Sigmoid colon (tissue), 4 donors: Measurements from ENCODE around the gene SERPINF2.

Source experiments
- CTCF ChIP-seq, 4 experiments: fragments of 450-650 bp in 3 of 4; fragments of 200-600 bp in 1 of 4; IDR thresholded peaks; one replicate each; pipeline ENCODE4 v1.5.1; 2016 to 2019; ENCODE audit warnings: antibody characterized with exemption in 4 of 4, mild to moderate bottlenecking in 3 of 4, moderate library complexity in 2 of 4
- EP300 ChIP-seq, 4 donors: sonication (generic); formaldehyde crosslinking; IDR thresholded peaks; one replicate each; pipeline ENCODE4 v1.6.1; 2017; ENCODE audit warnings: antibody characterized with exemption in 4 of 4
- POLR2A ChIP-seq, 2 donors: fragments of 450-650 bp; IDR thresholded peaks; one replicate each; pipeline ENCODE4 v1.6.1; 2016; ENCODE audit warnings: antibody characterized with exemption in 2 of 2, mild to moderate bottlenecking in 2 of 2, moderate library complexity in 2 of 2

DNA sequence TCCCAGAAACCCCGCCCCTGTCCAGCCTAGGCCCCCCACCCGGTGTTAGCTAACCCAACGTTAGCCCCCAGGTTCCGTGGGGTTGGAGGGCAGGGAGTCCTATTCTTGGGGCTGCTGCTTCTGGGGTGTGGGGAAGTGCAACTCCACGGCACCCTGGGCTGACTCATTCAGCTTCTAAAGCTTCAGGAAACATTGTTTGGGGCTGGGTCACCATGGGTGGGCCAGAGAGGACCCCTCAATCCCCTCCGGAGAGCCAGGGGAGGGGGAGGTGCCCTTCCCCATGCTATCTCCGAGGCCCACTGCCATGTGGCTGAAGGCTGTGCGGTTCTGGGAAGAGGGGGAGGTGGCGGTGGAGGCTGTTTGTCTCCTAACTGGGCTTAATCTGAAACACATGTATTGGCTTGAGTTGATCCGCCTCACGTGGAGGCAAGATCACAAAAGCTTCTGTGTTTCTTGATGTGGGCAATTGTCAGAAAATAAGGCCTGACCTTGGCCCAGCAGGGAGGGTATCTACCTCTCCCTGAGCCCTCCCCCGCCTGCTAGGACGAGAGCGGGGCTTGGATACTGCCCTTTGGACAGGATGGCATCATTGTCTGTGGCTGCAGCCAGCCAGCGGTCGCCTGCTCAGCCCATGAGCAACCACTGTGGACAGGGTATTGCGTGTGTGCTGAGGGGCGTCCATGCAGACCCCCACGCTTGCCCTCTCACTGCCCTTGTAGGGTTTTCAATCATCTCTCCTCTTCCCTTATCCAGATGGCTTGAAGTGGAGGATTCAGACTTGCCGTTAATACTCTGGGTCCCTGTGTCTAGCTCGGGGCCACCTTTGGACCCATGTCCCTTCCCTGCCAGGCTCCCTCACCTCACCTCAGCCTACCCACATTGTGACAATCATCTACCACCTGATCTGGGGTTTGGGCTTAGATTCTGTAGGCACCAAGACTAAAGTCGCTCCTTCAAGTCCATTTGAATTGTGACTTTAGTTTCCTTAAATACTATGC lies 20.5 kb downstream of the SERPINF2 start:
- TF ChIP-seq CTCF (IDR thresholded peaks at IDR 0.05) = no peak
- no peak for TF ChIP-seq EP300 (IDR thresholded peaks at IDR 0.05)
- no peak for TF ChIP-seq POLR2A (IDR thresholded peaks at IDR 0.05)
